HFFc6 (cell line): ENCODE measurements around the gene GPC5. TPM values are rescaled to one million over a fixed set of nuclear protein-coding genes. Genes with fewer than 3 reads are reported as not detected.
A peak's percentile ranks its signal among the peaks of the same experiment; 100 is the strongest.
"Not testable (repeated sequence)": the region's sequence is repeated elsewhere in the genome, so short reads cannot be mapped to it uniquely, and the experiment has no call there.

Experiments used
- DNase-seq: peaks from one replicate; pipeline ENCODE4 v3.0.0-alpha.2; 2018
- H3K27ac Mint-ChIP-seq: 2 replicates; pipeline ENCODE4 v1.8.0; 2020; ENCODE audit warnings: mild to moderate bottlenecking, mixed read lengths
- H3K27me3 Mint-ChIP-seq: 2 replicates; pipeline ENCODE4 v1.8.0; 2021; ENCODE audit warnings: mild to moderate bottlenecking, moderate library complexity, mixed read lengths; ENCODE audit not compliant: insufficient read depth
- H3K36me3 Mint-ChIP-seq: 2 replicates; pipeline ENCODE4 v1.8.0; 2021; ENCODE audit warnings: low read depth, mixed read lengths
- H3K4me1 Mint-ChIP-seq: 2 replicates; pipeline ENCODE4 v1.8.0; 2020; ENCODE audit warnings: low read depth, mixed read lengths
- H3K4me3 Mint-ChIP-seq: 2 replicates; pipeline ENCODE4 v1.8.0; 2020; ENCODE audit warnings: mild to moderate bottlenecking, moderate library complexity, mixed read lengths
- H3K9me3 Mint-ChIP-seq: 2 replicates; pipeline ENCODE4 v1.8.0; 2020; ENCODE audit warnings: mild to moderate bottlenecking, mixed read lengths
- CTCF ChIP-seq: fragments of 200-600 bp; sonication (generic); IDR thresholded peaks from 2 replicates; pipeline ENCODE4 v1.5.0; 2021; ENCODE audit warnings: antibody characterized with exemption, mild to moderate bottlenecking
- total RNA-seq, 6 experiments: library from RNA; stranded (reverse); fragmentation: NEBNext Ultra II Directional; extraction: Animal tissue kit (Norgen Biotek cat#: 25700); gene quantifications; 2 replicates in 1 of 6; 3 replicates in 5 of 6; pipeline ENCODE4 v1.2.3, GENCODE V29; 2021

The GPC5 gene
- total RNA-seq, 6 experiments from 2014 or later, result 0.06 TPM; not detected in 5

- Mint-ChIP-seq H3K4me3 (no peak overlapping the region), H3K36me3 (no peaks in the 10 kb centered on the region), H3K9me3 (peaks cover 24% of the 10 kb centered on the region), H3K4me1 (no peaks in the 10 kb centered on the region), H3K27me3 (peaks cover 2% of the 10 kb centered on the region), H3K27ac (no peak overlapping the region)
- no peak for DNase-seq
- no peak for TF ChIP-seq CTCF
Measured at GRCh38 chr13:92743992-92744391, 1345.6 kb downstream of the GPC5 start.

GRCh38 chr13:92745258-92745657, 1346.8 kb downstream of the GPC5 start:
- no peak for TF ChIP-seq CTCF
- no peaks in the 10 kb centered on the region for H3K36me3 Mint-ChIP-seq
- H3K27me3 Mint-ChIP-seq, result peaks cover 2% of the 10 kb centered on the region
- no peaks in the 10 kb centered on the region for H3K4me1 Mint-ChIP-seq
- no peak for DNase-seq
- H3K9me3 Mint-ChIP-seq, result peaks cover 13% of the 10 kb centered on the region
- no peak overlapping the region for H3K27ac Mint-ChIP-seq
- no peak overlapping the region for H3K4me3 Mint-ChIP-seq

- not testable (repeated sequence) for H3K4me1 Mint-ChIP-seq, DNase-seq, H3K27ac Mint-ChIP-seq, H3K36me3 Mint-ChIP-seq, H3K27me3 Mint-ChIP-seq, H3K4me3 Mint-ChIP-seq
- peaks cover 14% of the 10 kb centered on the region for H3K9me3 Mint-ChIP-seq
Measured at GRCh38 chr13:92752705-92753104, 1354.3 kb downstream of the GPC5 start.

GRCh38 chr13:92761710-92762109, 1363.3 kb downstream of the GPC5 start:
- TF ChIP-seq CTCF, result no peak
- H3K4me3 Mint-ChIP-seq, result no peak overlapping the region
- H3K4me1 Mint-ChIP-seq, result no peaks in the 10 kb centered on the region
- H3K27ac Mint-ChIP-seq, result no peak overlapping the region
- H3K9me3 Mint-ChIP-seq, result peaks cover 37% of the 10 kb centered on the region
- H3K36me3 Mint-ChIP-seq, result no peaks in the 10 kb centered on the region
- no peak for DNase-seq
- H3K27me3 Mint-ChIP-seq, result no peaks in the 10 kb centered on the region

GRCh38 chr13:92767468-92767867, 1369.0 kb downstream of the GPC5 start:
- H3K4me3 Mint-ChIP-seq, result peak overlapping the region; percentile 41
- TF ChIP-seq CTCF, result no peak

GRCh38 chr13:92768602-92769001, 1370.2 kb downstream of the GPC5 start:
- no peaks in the 10 kb centered on the region for H3K27me3 Mint-ChIP-seq
- no peaks in the 10 kb centered on the region for H3K4me1 Mint-ChIP-seq
- no peaks in the 10 kb centered on the region; the same call in 1 of the 2 replicates for H3K36me3 Mint-ChIP-seq
- no peak overlapping the region for H3K27ac Mint-ChIP-seq
- peaks cover 28% of the 10 kb centered on the region for H3K9me3 Mint-ChIP-seq
- no peak for TF ChIP-seq CTCF
- DNase-seq, result no peak
- no peak overlapping the region for H3K4me3 Mint-ChIP-seq

More at GRCh38 chr13:92767468-92767867, 1369.0 kb downstream of the GPC5 start:
- Mint-ChIP-seq H3K27ac (no peak overlapping the region), H3K36me3 (no peaks in the 10 kb centered on the region), H3K9me3 (peaks cover 35% of the 10 kb centered on the region), H3K27me3 (no peaks in the 10 kb centered on the region), H3K4me1 (no peaks in the 10 kb centered on the region)
- DNase-seq, result no peak
